ENCODE measurements around the gene SLC51B.
"Not testable (repeated sequence)": the region's sequence is repeated elsewhere in the genome, so short reads cannot be mapped to it uniquely, and the experiment has no call there.

The SLC51B gene

GRCh38 chr15:65088643-65089021 is 43.4 kb downstream of the SLC51B start:
- H3K27ac ChIP-seq (ENCODE audit: low read length) = no peak overlapping the region
- H3K9me3 ChIP-seq (ENCODE audit: control insufficient read depth, low read depth, low read length) = no peaks in the 10 kb centered on the region
- H3K9ac ChIP-seq (ENCODE audit: low read length) = no peak overlapping the region
- H3K4me3 ChIP-seq (ENCODE audit: low read length) = no peak overlapping the region
- no peaks in the 10 kb centered on the region for H3K27me3 ChIP-seq (ENCODE audit: control insufficient read depth, insufficient read depth, low read length)
- no peaks in the 10 kb centered on the region for H3K36me3 ChIP-seq (ENCODE audit: control insufficient read depth, low read depth, low read length)
- H3K4me1 ChIP-seq (ENCODE audit: control insufficient read depth, low read depth, low read length) = peaks cover 17% of the 10 kb centered on the region

- H3K9me3 ChIP-seq (ENCODE audit: control insufficient read depth, low read depth, low read length) = no peaks in the 10 kb centered on the region
- H3K4me1 ChIP-seq (ENCODE audit: control insufficient read depth, low read depth, low read length) = peaks cover 10% of the 10 kb centered on the region
- no peak overlapping the region for H3K27ac ChIP-seq (ENCODE audit: low read length)
- H3K9ac ChIP-seq (ENCODE audit: low read length) = no peak overlapping the region
- H3K27me3 ChIP-seq (ENCODE audit: control insufficient read depth, insufficient read depth, low read length) = no peaks in the 10 kb centered on the region
- H3K36me3 ChIP-seq (ENCODE audit: control insufficient read depth, low read depth, low read length) = no peaks in the 10 kb centered on the region
- no peak overlapping the region for H3K4me3 ChIP-seq (ENCODE audit: low read length)
Observed at GRCh38 chr15:65089206-65089824, 44.1 kb downstream of the SLC51B start.

GRCh38 chr15:65091946-65092770 is 47.0 kb downstream of the SLC51B start:
- Histone ChIP-seq H3K27me3 (ENCODE audit: control insufficient read depth, insufficient read depth, low read length) (no peaks in the 10 kb centered on the region), H3K9me3 (ENCODE audit: control insufficient read depth, low read depth, low read length) (no peaks in the 10 kb centered on the region), H3K4me3 (ENCODE audit: low read length) (no peak overlapping the region), H3K27ac (ENCODE audit: low read length) (no peak overlapping the region), H3K36me3 (ENCODE audit: control insufficient read depth, low read depth, low read length) (no peaks in the 10 kb centered on the region), H3K4me1 (ENCODE audit: control insufficient read depth, low read depth, low read length) (peaks cover 7% of the 10 kb centered on the region), H3K9ac (ENCODE audit: low read length) (no peak overlapping the region)

DNA sequence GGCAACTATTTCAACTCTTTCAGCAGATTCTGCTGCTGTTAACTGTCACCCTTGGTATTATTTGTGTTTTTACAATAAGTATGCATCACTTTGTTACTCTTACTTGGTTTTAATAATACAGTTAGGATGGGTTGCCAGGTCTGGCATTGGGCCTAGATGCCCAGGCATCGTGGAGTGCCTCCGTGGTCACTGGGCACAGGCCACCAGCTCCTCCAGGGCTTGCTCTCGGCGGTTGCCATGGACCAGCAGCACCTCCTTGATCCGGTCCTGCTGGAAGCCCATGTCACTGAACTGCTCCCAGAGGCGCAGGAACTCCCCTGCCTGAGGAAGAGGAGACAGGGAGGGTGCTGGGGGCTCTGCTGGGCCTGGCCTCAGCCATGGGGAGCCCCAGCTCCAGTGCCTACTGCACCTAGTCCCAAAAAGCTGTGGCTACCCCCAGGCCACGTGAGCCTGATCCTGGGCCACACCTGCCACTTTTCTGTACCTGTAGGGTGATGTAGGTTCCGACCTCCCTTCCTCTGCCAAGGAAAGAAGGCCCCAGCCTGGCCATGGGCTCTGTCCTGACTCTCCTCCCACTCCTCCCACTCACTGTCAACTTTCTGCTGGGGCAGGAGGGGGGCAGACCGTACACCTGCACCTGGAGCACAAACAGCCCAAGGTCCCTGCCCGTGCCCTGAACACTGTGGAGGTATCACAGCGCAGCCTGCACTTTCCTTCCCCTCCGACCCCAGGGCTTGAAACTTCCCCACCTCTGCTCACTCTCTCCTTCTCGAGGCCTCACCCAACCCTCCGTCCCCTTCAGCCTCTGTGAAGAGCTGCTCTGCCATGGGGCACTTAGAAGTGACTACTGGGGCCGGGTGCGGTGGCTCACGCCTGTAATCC is 48.0 kb downstream of the SLC51B start:
- Histone ChIP-seq H3K9me3 (ENCODE audit: control insufficient read depth, low read depth, low read length) (no peaks in the 10 kb centered on the region), H3K9ac (ENCODE audit: low read length) (no peak overlapping the region), H3K27me3 (ENCODE audit: control insufficient read depth, insufficient read depth, low read length) (no peaks in the 10 kb centered on the region), H3K27ac (ENCODE audit: low read length) (no peak overlapping the region), H3K4me3 (ENCODE audit: low read length) (no peak overlapping the region), H3K36me3 (ENCODE audit: control insufficient read depth, low read depth, low read length) (no peaks in the 10 kb centered on the region), H3K4me1 (ENCODE audit: control insufficient read depth, low read depth, low read length) (peaks cover 7% of the 10 kb centered on the region)

DNA sequence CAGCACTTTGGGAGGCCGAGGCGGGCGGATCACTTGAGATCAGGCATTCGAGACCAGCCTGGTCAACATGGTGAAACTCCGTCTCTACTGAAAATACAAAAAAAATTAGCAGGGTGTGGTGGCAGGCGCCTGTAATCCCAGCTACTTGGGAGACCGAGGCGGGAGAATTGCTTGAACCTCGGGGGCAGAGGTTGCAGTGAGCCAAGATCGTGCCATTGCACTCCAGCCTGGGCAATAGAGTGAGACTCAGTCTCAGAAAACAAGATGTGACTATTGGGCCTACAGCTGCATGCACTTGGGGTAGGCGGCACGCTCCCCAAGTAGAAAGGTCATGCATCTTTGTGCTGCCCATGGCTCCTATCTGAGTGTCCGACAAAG is 48.6 kb downstream of the SLC51B start:
- H3K9me3 ChIP-seq (ENCODE audit: control insufficient read depth, low read depth, low read length); H3K27me3 ChIP-seq (ENCODE audit: control insufficient read depth, insufficient read depth, low read length); H3K36me3 ChIP-seq (ENCODE audit: control insufficient read depth, low read depth, low read length); H3K4me1 ChIP-seq (ENCODE audit: control insufficient read depth, low read depth, low read length); H3K9ac ChIP-seq (ENCODE audit: low read length); H3K4me3 ChIP-seq (ENCODE audit: low read length); H3K27ac ChIP-seq (ENCODE audit: low read length): not testable (repeated sequence)

DNA sequence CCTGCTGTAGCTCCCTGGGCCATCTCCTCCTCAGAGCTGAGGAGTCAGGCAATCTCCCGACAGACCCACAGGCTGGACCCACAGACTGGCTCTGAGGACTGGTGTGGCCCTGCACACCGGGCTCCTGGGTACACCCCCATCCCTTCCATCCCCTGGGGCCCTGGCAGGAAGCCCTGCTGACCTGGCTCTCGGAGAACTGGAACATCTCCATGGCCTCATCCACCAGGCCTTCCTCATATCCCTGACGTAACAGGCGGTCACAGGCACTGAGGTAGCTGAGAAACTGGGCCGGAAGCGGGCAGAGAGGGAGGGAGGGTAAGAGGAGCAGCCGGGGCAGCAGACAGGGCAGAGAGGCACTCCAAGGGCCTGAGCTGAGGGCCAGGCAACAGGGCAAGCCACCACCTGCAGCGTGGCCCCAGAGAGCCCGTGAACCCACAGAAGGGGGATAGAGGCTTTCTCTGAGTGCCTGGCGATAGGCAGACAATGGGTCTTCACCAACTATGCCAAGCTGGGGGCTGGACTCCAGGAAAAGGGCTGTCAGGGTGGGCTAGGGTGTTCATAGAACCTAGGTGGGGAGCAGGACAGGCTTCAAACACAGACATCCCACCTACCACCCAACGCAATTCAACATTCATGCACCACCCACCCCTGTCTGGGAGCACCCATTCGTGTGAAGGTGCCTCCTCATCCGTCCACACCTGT is 49.3 kb downstream of the SLC51B start:
- Histone ChIP-seq H3K4me3 (ENCODE audit: low read length) (no peak overlapping the region), H3K27me3 (ENCODE audit: control insufficient read depth, insufficient read depth, low read length) (no peaks in the 10 kb centered on the region), H3K36me3 (ENCODE audit: control insufficient read depth, low read depth, low read length) (no peaks in the 10 kb centered on the region), H3K9ac (ENCODE audit: low read length) (no peak overlapping the region), H3K27ac (ENCODE audit: low read length) (no peak overlapping the region), H3K9me3 (ENCODE audit: control insufficient read depth, low read depth, low read length) (no peaks in the 10 kb centered on the region), H3K4me1 (ENCODE audit: control insufficient read depth, low read depth, low read length) (peaks cover under 1% of the 10 kb centered on the region)

DNA sequence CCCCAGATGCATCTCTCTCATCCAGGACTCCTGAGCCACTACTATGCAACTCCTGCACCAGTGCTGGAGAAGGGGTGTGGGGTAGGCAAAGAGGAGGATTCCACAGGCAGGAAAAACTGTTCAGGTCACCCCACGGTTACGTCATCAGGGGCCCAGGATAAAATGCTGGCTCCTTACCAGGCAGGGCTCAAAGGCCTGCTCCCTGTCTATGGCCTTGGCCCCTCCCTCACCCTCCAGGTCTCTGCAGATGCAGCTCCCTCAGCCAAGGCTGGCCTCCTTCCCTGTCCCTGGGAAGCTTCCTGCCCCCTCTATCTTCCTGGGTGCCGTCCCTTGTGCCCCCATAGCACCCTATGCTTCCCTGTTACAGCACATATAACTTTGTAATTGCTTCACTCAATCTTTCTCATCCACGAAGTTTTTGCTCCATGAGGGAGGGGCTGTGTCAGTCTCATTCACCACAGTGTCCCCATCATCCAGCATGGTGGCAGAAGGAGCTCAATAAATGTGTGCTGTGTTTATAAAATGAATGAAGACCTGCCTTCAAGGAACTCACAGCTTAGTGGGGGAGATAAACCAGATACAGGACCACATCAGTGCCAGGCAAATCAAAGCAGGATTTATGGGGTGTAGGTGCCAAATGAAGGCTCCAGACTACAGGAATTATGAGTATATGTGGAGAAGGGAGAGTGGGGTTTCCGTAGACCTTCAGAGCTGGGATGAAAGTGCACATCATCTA is 50.0 kb downstream of the SLC51B start:
- H3K36me3 ChIP-seq (ENCODE audit: control insufficient read depth, low read depth, low read length) = no peaks in the 10 kb centered on the region
- H3K27me3 ChIP-seq (ENCODE audit: control insufficient read depth, insufficient read depth, low read length) = no peaks in the 10 kb centered on the region
- H3K4me3 ChIP-seq (ENCODE audit: low read length) = no peak overlapping the region
- no peak overlapping the region for H3K9ac ChIP-seq (ENCODE audit: low read length)
- H3K4me1 ChIP-seq (ENCODE audit: control insufficient read depth, low read depth, low read length) = no peaks in the 10 kb centered on the region
- H3K9me3 ChIP-seq (ENCODE audit: control insufficient read depth, low read depth, low read length) = no peaks in the 10 kb centered on the region
- no peak overlapping the region for H3K27ac ChIP-seq (ENCODE audit: low read length)

- no peaks in the 10 kb centered on the region for H3K4me1 ChIP-seq (ENCODE audit: control insufficient read depth, low read depth, low read length)
- H3K9ac ChIP-seq (ENCODE audit: low read length) = no peak overlapping the region
- H3K27ac ChIP-seq (ENCODE audit: low read length) = no peak overlapping the region
- no peaks in the 10 kb centered on the region for H3K9me3 ChIP-seq (ENCODE audit: control insufficient read depth, low read depth, low read length)
- H3K4me3 ChIP-seq (ENCODE audit: low read length) = no peak overlapping the region
- H3K36me3 ChIP-seq (ENCODE audit: control insufficient read depth, low read depth, low read length) = no peaks in the 10 kb centered on the region
- no peaks in the 10 kb centered on the region for H3K27me3 ChIP-seq (ENCODE audit: control insufficient read depth, insufficient read depth, low read length)
Observed at GRCh38 chr15:65095747-65096104, 50.5 kb downstream of the SLC51B start.

- Histone ChIP-seq H3K4me1 (ENCODE audit: control insufficient read depth, low read depth, low read length) (no peaks in the 10 kb centered on the region), H3K27me3 (ENCODE audit: control insufficient read depth, insufficient read depth, low read length) (no peaks in the 10 kb centered on the region), H3K9me3 (ENCODE audit: control insufficient read depth, low read depth, low read length) (no peaks in the 10 kb centered on the region), H3K4me3 (ENCODE audit: low read length) (no peak overlapping the region), H3K27ac (ENCODE audit: low read length) (no peak overlapping the region), H3K9ac (ENCODE audit: low read length) (no peak overlapping the region), H3K36me3 (ENCODE audit: control insufficient read depth, low read depth, low read length) (no peaks in the 10 kb centered on the region)
Observed at GRCh38 chr15:65096481-65097385, 51.5 kb downstream of the SLC51B start.

GRCh38 chr15:65097651-65098263 is 52.6 kb downstream of the SLC51B start:
- Histone ChIP-seq H3K9ac (ENCODE audit: low read length) (no peak overlapping the region), H3K27me3 (ENCODE audit: control insufficient read depth, insufficient read depth, low read length) (peaks cover 5% of the 10 kb centered on the region), H3K27ac (ENCODE audit: low read length) (no peak overlapping the region), H3K9me3 (ENCODE audit: control insufficient read depth, low read depth, low read length) (no peaks in the 10 kb centered on the region), H3K36me3 (ENCODE audit: control insufficient read depth, low read depth, low read length) (no peaks in the 10 kb centered on the region), H3K4me3 (ENCODE audit: low read length) (no peak overlapping the region), H3K4me1 (ENCODE audit: control insufficient read depth, low read depth, low read length) (no peaks in the 10 kb centered on the region)
